Thoracic aorta (tissue), 2 donors: ENCODE measurements around the gene MYL9. TPM values are rescaled to one million over a fixed set of nuclear protein-coding genes. Genes with fewer than 3 reads are reported as not detected.

Experiments
- ATAC-seq: fragments of 150-250 bp; one replicate; pipeline ENCODE4 v1.8.0; 2017; ENCODE audit warnings: low read depth; ENCODE audit not compliant: insufficient number of reproducible peaks, low FRiP score
- DNase-seq: peaks from one replicate; pipeline ENCODE4 v3.0.0-alpha.2; 2020; ENCODE audit warnings: low spot score
- H3K27ac ChIP-seq, 2 donors: fragments of 200-600 bp; sonication (generic); 1 replicate in 1 of 2; 2 replicates in 1 of 2; pipeline ENCODE4 v1.5.1; 2016; ENCODE audit warnings: mild to moderate bottlenecking in 2 of 2, moderate library complexity in 2 of 2
- H3K27me3 ChIP-seq: fragments of 200-600 bp; sonication (generic); replicated peaks from 2 replicates; pipeline ENCODE4 v1.6.0; 2016; ENCODE audit warnings: mild to moderate bottlenecking; ENCODE audit not compliant: insufficient read depth
- H3K36me3 ChIP-seq: fragments of 200-600 bp; sonication (generic); one replicate; pipeline ENCODE4 v1.5.1; 2016
- H3K4me1 ChIP-seq, 2 donors: fragments of 200-600 bp; sonication (generic); 1 replicate in 1 of 2; 2 replicates in 1 of 2; pipeline versions ENCODE4 v1.5.1 to v1.6.0; 2016; ENCODE audit warnings: low read depth in 2 of 2, mild to moderate bottlenecking in 1 of 2; ENCODE audit not compliant: control insufficient read depth in 1 of 2
- H3K4me3 ChIP-seq: fragments of 200-600 bp; sonication (generic); 2 replicates; pipeline ENCODE4 v1.5.1; 2016; ENCODE audit warnings: mild to moderate bottlenecking
- H3K9me3 ChIP-seq: fragments of 200-600 bp; sonication (generic); 2 replicates; pipeline ENCODE4 v1.5.1; 2016
- total RNA-seq, 2 donors: library from RNA; depleted of rRNA; stranded (reverse); fragments of >200 nt; gene quantifications; one replicate each; pipeline versions ENCODE4 v1.1.0 to v1.2.3, GENCODE V29; 2016
- TF ChIP-seq, protein P1 (sequence below): fragments of 200-600 bp; sonication (generic); IDR thresholded peaks from one replicate; pipeline ENCODE4 v1.5.1; 2019; ENCODE audit warnings: antibody characterized with exemption

MYL9 gene
- total RNA-seq, 2 donors from 2014 or later: 531 to 1,491 TPM

DNA sequence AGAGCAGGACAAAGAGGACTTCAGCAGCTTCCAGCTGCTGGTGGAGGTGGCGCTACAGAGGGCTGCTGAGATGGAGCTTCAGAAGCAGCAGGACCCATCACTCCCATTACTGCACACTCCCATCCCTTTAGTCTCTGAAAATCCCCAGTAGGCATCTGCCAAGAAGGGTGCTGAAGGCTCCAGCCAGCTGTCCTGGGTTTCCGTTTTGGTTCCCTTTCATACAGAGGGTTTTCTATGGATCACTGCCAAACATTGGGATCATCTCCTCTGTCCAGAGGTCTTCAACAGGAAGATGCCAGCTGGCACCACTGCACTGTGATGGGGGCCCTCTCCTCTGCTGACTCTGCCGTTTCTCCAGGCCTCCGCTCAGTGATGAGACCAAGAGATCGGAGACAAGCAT, 50.0 kb downstream of the MYL9 start:
- no peak overlapping the region for H3K27ac ChIP-seq
- no peaks in the 10 kb centered on the region for H3K9me3 ChIP-seq
- no peaks in the 10 kb centered on the region for H3K36me3 ChIP-seq

DNA sequence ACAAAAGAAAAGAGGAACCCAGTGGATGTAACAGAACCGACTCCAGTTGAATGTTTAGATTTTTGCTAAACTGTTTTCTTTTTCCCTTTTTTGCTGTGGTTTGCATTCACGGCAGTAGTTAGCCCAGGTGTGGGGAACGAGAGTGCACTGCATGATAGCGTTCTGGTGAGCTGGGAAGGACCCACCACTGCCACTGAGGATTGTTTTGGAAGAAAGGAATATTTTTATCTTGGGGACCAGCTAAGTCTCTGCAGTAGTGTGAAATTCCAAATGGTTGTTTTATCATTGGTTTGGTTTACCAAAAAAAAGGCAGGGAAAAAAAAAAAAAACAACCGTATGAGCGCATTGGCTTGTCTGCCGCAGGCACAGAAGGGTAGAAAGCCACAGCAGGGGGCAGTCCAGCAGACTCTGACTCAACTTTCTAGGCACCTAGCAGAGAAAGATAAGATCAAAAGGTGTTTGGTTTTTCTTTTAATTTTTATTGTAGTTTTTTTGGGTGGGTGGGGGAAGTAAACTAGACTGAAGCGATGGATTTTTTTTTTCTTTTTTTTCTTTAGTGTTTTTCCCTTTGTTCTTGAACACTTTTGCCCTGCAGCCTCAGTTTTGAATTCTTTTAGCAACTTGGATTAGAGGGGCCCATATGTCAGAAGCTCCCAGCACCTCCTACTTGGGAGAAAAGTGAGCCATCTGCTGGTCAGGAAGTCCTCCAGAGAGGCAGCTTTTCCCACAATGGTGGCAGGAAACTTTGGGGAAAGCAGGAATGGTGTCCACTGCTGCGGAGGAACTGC, 50.7 kb downstream of the MYL9 start:
- Histone ChIP-seq H3K9me3 (no peaks in the 10 kb centered on the region), H3K27me3 (no peaks in the 10 kb centered on the region), H3K4me3 (no peak overlapping the region), H3K27ac (no peak overlapping the region), H3K36me3 (no peaks in the 10 kb centered on the region), H3K4me1 (no peaks in the 10 kb centered on the region)
- no peak for ATAC-seq
- TF ChIP-seq, protein P1, sequence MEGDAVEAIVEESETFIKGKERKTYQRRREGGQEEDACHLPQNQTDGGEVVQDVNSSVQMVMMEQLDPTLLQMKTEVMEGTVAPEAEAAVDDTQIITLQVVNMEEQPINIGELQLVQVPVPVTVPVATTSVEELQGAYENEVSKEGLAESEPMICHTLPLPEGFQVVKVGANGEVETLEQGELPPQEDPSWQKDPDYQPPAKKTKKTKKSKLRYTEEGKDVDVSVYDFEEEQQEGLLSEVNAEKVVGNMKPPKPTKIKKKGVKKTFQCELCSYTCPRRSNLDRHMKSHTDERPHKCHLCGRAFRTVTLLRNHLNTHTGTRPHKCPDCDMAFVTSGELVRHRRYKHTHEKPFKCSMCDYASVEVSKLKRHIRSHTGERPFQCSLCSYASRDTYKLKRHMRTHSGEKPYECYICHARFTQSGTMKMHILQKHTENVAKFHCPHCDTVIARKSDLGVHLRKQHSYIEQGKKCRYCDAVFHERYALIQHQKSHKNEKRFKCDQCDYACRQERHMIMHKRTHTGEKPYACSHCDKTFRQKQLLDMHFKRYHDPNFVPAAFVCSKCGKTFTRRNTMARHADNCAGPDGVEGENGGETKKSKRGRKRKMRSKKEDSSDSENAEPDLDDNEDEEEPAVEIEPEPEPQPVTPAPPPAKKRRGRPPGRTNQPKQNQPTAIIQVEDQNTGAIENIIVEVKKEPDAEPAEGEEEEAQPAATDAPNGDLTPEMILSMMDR: peak; percentile 34
- no peak for DNase-seq

More for the DNA sequence above, 50.0 kb downstream of the MYL9 start:
- DNase-seq (no peak), ATAC-seq (no peak)
- Histone ChIP-seq H3K4me3 (no peak overlapping the region), H3K27me3 (no peaks in the 10 kb centered on the region), H3K4me1 (no peaks in the 10 kb centered on the region)
- TF ChIP-seq, protein P1: no peak

DNA sequence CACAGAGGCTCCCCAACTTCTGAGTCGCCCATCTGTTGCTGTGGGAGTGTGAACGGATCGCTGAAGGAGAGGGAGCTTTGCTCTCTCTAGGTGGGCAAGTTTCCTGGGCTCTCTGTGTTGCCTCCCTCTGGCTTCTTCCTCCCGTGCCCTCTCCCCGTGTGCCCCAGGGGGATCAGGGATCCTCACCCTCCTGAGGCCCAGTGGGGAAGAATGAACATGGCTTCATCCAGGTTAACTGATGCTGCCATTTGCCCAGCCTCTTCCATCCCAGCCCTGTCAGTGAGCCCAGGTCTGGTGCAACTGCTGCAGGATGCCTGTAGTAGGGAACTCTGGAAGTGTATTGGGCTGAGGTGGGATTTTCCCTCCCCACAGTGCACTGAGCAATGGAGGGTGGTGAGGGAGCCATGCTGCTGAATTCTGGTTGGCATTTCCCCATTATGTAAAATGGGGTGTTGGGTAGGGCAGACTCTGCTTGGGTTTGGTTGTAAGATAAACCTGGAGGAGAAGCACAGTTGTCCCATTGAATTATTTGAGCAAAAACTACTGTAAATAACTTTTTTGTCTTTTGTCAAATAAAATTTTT, 52.1 kb downstream of the MYL9 start:
- TF ChIP-seq, protein P1: no peak
- Histone ChIP-seq H3K4me3 (no peak overlapping the region), H3K27me3 (no peaks in the 10 kb centered on the region), H3K36me3 (no peaks in the 10 kb centered on the region), H3K4me1 (no peaks in the 10 kb centered on the region), H3K9me3 (no peaks in the 10 kb centered on the region), H3K27ac (no peak overlapping the region)
- ATAC-seq (no peak), DNase-seq (no peak)

DNA sequence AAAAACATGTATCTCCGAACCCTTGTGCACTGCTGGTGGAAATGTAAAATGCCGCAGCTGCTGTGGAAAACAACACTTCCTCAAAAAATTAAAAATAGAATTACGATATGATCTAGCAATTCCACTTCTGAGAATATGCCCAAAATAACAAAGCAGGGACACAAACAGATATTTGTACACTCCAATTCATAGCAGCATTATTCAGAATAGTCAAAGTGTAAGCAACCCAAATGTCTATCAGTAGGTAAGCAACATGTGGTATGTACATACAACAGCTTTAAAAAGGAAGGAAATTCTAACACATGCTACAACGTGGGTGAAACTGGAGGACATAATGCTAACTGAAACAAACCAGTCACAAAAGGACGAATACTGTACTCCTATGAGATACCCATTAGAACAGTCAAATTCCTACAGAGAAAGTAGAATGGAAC, 58.6 kb downstream of the MYL9 start:
- no peak overlapping the region for H3K27ac ChIP-seq
- DNase-seq: no peak
- TF ChIP-seq, protein P1: no peak
- no peaks in the 10 kb centered on the region for H3K36me3 ChIP-seq
- H3K4me3 ChIP-seq: peak overlapping the region; percentile 15
- no peak for ATAC-seq
- H3K27me3 ChIP-seq: no peaks in the 10 kb centered on the region
- H3K9me3 ChIP-seq: no peaks in the 10 kb centered on the region
- peaks cover 3% of the 10 kb centered on the region in 2 donors for H3K4me1 ChIP-seq

Other genes with a start within 250 kb of the MYL9 start
- 100 to 1,000 TPM in 1 of 2 donors, 10 to 100 TPM in 1; 66.2 to 105 TPM for gene DLGAP4, start 235.2 kb upstream of the MYL9 start, total RNA-seq
- 10 to 100 TPM; 13.4 to 14.2 TPM for gene TGIF2, start 32.1 kb downstream of the MYL9 start, total RNA-seq
- gene RAB5IF, start 64.3 kb downstream of the MYL9 start, total RNA-seq: 10 to 100 TPM; 52.0 to 72.1 TPM
- gene SLA2, start 104.7 kb downstream of the MYL9 start, total RNA-seq: 1 to 10 TPM; 1.1 TPM
- gene NDRG3, start 204.6 kb downstream of the MYL9 start, total RNA-seq: 10 to 100 TPM; 50.9 to 57.7 TPM
- 1 to 10 TPM; 5.6 to 6.1 TPM for gene DSN1, start 232.2 kb downstream of the MYL9 start, total RNA-seq